ENCODE measurements around the gene SYDE1. TPM values are rescaled to one million over a fixed set of nuclear protein-coding genes. Genes with fewer than 3 reads are reported as not detected.

SYDE1 gene
- total RNA-seq, 1 experiment from 2014 or later: 15.0 TPM

DNA sequence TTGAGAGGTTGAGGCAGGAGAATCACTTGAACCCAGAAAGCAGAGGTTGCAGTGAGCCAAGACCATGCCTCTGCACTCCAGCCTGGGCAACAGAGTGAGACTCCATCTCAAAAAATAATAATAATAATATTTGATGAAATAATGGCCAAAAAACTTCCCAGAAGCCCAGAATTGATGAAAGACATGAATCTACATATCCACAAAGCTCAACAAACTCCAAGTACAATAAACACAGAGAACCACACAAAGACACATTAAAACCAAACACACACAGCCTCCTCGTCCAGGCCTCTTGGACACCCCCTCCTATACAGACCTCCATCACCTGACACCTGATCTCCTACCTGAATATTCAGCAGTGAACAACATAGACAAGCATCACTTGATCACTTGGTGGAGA, 3.2 kb upstream of the SYDE1 start (continued):
- TF ChIP-seq, protein P1, sequence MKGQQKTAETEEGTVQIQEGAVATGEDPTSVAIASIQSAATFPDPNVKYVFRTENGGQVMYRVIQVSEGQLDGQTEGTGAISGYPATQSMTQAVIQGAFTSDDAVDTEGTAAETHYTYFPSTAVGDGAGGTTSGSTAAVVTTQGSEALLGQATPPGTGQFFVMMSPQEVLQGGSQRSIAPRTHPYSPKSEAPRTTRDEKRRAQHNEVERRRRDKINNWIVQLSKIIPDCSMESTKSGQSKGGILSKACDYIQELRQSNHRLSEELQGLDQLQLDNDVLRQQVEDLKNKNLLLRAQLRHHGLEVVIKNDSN (CRISPR knock-in tag; IDR thresholded peaks at IDR 0.05): no peak
- no peak for TF ChIP-seq OVOL2 (CRISPR knock-in tag; IDR thresholded peaks at IDR 0.05; ENCODE audit: borderline replicate concordance)
- TF ChIP-seq FOXJ3 (CRISPR knock-in tag; IDR thresholded peaks at IDR 0.05; ENCODE audit: borderline replicate concordance): no peak
- TF ChIP-seq ELF4 (CRISPR knock-in tag; IDR thresholded peaks at IDR 0.05; ENCODE audit: low read depth): no peak
- TF ChIP-seq NR3C1 (CRISPR knock-in tag; conservative IDR thresholded peaks at IDR 0.05; ENCODE audit: low read depth): no peak
- TF ChIP-seq, protein P2, sequence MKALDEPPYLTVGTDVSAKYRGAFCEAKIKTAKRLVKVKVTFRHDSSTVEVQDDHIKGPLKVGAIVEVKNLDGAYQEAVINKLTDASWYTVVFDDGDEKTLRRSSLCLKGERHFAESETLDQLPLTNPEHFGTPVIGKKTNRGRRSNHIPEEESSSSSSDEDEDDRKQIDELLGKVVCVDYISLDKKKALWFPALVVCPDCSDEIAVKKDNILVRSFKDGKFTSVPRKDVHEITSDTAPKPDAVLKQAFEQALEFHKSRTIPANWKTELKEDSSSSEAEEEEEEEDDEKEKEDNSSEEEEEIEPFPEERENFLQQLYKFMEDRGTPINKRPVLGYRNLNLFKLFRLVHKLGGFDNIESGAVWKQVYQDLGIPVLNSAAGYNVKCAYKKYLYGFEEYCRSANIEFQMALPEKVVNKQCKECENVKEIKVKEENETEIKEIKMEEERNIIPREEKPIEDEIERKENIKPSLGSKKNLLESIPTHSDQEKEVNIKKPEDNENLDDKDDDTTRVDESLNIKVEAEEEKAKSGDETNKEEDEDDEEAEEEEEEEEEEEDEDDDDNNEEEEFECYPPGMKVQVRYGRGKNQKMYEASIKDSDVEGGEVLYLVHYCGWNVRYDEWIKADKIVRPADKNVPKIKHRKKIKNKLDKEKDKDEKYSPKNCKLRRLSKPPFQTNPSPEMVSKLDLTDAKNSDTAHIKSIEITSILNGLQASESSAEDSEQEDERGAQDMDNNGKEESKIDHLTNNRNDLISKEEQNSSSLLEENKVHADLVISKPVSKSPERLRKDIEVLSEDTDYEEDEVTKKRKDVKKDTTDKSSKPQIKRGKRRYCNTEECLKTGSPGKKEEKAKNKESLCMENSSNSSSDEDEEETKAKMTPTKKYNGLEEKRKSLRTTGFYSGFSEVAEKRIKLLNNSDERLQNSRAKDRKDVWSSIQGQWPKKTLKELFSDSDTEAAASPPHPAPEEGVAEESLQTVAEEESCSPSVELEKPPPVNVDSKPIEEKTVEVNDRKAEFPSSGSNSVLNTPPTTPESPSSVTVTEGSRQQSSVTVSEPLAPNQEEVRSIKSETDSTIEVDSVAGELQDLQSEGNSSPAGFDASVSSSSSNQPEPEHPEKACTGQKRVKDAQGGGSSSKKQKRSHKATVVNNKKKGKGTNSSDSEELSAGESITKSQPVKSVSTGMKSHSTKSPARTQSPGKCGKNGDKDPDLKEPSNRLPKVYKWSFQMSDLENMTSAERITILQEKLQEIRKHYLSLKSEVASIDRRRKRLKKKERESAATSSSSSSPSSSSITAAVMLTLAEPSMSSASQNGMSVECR (CRISPR knock-in tag; IDR thresholded peaks at IDR 0.05; ENCODE audit: borderline replicate concordance): no peak
- no peak for TF ChIP-seq SOX15 (CRISPR knock-in tag; IDR thresholded peaks at IDR 0.05)
- no peak for TF ChIP-seq CREB1 (CRISPR knock-in tag; IDR thresholded peaks at IDR 0.05)

DNA sequence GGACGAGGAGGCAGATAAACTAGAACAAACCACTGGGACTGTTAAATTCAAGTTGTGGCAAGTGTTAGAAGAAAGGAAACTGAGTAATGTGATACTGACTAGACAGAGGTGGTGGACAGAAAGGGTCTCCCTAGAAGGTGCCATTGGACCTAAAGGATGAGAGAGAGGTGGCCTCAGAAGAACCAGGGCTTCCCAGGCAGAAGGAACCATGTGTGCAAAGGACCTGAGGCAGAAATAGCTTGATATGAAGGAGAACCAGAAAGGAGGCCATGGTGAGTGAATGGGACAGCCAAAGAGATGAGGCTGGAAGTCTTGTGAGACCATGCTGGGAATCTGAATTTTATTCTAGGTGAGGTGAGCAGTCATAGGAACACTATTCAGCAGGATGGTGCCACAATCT, 2.8 kb upstream of the SYDE1 start:
- DNase-seq (ENCODE audit: low spot score): no peak
- Mint-ChIP-seq H3K9me3 (peaks cover 6% of the 10 kb centered on the region; the same call in 1 of the 2 replicates), H3K4me3 (no peak overlapping the region), H3K36me3 (no peaks in the 10 kb centered on the region), H3K4me1 (peaks cover 13% of the 10 kb centered on the region), H3K27ac (no peak overlapping the region), H3K27me3 (ENCODE audit: low read depth) (peaks cover 8% of the 10 kb centered on the region; the same call in 1 of the 2 replicates)
- CTCF ChIA-PET: interaction anchor here (4.1 kb wide), 1 partner anchor 12 kb away, joined by 33 read pairs; no protein-coding TSS in a partner anchor
- POLR2A ChIA-PET: no interaction called here
- ATAC-seq: no peak
- TF ChIP-seq, protein P3, sequence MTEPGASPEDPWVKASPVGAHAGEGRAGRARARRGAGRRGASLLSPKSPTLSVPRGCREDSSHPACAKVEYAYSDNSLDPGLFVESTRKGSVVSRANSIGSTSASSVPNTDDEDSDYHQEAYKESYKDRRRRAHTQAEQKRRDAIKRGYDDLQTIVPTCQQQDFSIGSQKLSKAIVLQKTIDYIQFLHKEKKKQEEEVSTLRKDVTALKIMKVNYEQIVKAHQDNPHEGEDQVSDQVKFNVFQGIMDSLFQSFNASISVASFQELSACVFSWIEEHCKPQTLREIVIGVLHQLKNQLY (CRISPR knock-in tag; IDR thresholded peaks at IDR 0.05): no peak
- TF ChIP-seq IRF2 (CRISPR knock-in tag; IDR thresholded peaks at IDR 0.05; ENCODE audit: borderline replicate concordance, low read depth): no peak
- TF ChIP-seq TEAD4 (CRISPR knock-in tag; IDR thresholded peaks at IDR 0.05): no peak
- TF ChIP-seq CREM (CRISPR knock-in tag; IDR thresholded peaks at IDR 0.05): no peak
- TF ChIP-seq, protein P4, sequence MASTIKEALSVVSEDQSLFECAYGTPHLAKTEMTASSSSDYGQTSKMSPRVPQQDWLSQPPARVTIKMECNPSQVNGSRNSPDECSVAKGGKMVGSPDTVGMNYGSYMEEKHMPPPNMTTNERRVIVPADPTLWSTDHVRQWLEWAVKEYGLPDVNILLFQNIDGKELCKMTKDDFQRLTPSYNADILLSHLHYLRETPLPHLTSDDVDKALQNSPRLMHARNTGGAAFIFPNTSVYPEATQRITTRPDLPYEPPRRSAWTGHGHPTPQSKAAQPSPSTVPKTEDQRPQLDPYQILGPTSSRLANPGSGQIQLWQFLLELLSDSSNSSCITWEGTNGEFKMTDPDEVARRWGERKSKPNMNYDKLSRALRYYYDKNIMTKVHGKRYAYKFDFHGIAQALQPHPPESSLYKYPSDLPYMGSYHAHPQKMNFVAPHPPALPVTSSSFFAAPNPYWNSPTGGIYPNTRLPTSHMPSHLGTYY (CRISPR knock-in tag; IDR thresholded peaks at IDR 0.05): no peak
- TF ChIP-seq, protein P5, sequence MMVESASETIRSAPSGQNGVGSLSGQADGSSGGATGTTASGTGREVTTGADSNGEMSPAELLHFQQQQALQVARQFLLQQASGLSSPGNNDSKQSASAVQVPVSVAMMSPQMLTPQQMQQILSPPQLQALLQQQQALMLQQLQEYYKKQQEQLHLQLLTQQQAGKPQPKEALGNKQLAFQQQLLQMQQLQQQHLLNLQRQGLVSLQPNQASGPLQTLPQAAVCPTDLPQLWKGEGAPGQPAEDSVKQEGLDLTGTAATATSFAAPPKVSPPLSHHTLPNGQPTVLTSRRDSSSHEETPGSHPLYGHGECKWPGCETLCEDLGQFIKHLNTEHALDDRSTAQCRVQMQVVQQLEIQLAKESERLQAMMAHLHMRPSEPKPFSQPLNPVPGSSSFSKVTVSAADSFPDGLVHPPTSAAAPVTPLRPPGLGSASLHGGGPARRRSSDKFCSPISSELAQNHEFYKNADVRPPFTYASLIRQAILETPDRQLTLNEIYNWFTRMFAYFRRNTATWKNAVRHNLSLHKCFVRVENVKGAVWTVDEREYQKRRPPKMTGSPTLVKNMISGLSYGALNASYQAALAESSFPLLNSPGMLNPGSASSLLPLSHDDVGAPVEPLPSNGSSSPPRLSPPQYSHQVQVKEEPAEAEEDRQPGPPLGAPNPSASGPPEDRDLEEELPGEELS (CRISPR knock-in tag; IDR thresholded peaks at IDR 0.05): no peak
- no peak for TF ChIP-seq MXD4 (CRISPR knock-in tag; IDR thresholded peaks at IDR 0.05; ENCODE audit: borderline replicate concordance)
- TF ChIP-seq, protein P6, sequence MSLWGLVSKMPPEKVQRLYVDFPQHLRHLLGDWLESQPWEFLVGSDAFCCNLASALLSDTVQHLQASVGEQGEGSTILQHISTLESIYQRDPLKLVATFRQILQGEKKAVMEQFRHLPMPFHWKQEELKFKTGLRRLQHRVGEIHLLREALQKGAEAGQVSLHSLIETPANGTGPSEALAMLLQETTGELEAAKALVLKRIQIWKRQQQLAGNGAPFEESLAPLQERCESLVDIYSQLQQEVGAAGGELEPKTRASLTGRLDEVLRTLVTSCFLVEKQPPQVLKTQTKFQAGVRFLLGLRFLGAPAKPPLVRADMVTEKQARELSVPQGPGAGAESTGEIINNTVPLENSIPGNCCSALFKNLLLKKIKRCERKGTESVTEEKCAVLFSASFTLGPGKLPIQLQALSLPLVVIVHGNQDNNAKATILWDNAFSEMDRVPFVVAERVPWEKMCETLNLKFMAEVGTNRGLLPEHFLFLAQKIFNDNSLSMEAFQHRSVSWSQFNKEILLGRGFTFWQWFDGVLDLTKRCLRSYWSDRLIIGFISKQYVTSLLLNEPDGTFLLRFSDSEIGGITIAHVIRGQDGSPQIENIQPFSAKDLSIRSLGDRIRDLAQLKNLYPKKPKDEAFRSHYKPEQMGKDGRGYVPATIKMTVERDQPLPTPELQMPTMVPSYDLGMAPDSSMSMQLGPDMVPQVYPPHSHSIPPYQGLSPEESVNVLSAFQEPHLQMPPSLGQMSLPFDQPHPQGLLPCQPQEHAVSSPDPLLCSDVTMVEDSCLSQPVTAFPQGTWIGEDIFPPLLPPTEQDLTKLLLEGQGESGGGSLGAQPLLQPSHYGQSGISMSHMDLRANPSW (CRISPR knock-in tag; conservative IDR thresholded peaks at IDR 0.05; ENCODE audit: low read depth): no peak
- no peak for TF ChIP-seq NFYB (CRISPR knock-in tag; conservative IDR thresholded peaks at IDR 0.05; ENCODE audit: low read depth)
- TF ChIP-seq, protein P7, sequence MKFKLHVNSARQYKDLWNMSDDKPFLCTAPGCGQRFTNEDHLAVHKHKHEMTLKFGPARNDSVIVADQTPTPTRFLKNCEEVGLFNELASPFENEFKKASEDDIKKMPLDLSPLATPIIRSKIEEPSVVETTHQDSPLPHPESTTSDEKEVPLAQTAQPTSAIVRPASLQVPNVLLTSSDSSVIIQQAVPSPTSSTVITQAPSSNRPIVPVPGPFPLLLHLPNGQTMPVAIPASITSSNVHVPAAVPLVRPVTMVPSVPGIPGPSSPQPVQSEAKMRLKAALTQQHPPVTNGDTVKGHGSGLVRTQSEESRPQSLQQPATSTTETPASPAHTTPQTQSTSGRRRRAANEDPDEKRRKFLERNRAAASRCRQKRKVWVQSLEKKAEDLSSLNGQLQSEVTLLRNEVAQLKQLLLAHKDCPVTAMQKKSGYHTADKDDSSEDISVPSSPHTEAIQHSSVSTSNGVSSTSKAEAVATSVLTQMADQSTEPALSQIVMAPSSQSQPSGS (CRISPR knock-in tag; IDR thresholded peaks at IDR 0.05; ENCODE audit: borderline replicate concordance, low read depth): no peak
- no peak for TF ChIP-seq GRHL2 (CRISPR knock-in tag; IDR thresholded peaks at IDR 0.05; ENCODE audit: insufficient replicate concordance, severe bottlenecking)
- no peak for TF ChIP-seq NR2C2 (CRISPR knock-in tag; IDR thresholded peaks at IDR 0.05)
- no peak for TF ChIP-seq MYBL2 (CRISPR knock-in tag; IDR thresholded peaks at IDR 0.05)
- TF ChIP-seq, protein P8, sequence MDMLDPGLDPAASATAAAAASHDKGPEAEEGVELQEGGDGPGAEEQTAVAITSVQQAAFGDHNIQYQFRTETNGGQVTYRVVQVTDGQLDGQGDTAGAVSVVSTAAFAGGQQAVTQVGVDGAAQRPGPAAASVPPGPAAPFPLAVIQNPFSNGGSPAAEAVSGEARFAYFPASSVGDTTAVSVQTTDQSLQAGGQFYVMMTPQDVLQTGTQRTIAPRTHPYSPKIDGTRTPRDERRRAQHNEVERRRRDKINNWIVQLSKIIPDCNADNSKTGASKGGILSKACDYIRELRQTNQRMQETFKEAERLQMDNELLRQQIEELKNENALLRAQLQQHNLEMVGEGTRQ (CRISPR knock-in tag; IDR thresholded peaks at IDR 0.05): no peak
- no peak for TF ChIP-seq ZNF138 (CRISPR knock-in tag; conservative IDR thresholded peaks at IDR 0.05)
